Keratinocyte (primary cell): Measurements from ENCODE around the gene PTMS. TPM values are rescaled to one million over a fixed set of nuclear protein-coding genes. Genes with fewer than 3 reads are reported as not detected.

Source experiments
- DNase-seq: peaks from one replicate; pipeline ENCODE4 v3.0.0-alpha.2; 2011; ENCODE audit warnings: low read depth, missing footprints, low spot score
- FAIRE-seq: peaks from 2 replicates; lab custom pipeline; 2011; peaks lifted over from hg19 to GRCh38; lab: Jason Lieb, UNC
- H2AFZ ChIP-seq: 2 replicates; pipeline ENCODE4 v1.6.0; 2012; ENCODE audit warnings: low read length, control low read depth, inconsistent platforms; ENCODE audit not compliant: control insufficient read depth
- H3K27ac ChIP-seq: 2 replicates; pipeline ENCODE4 v1.5.1; 2011; ENCODE audit warnings: low read length; ENCODE audit not compliant: control insufficient read depth, insufficient read depth
- H3K27me3 ChIP-seq: 3 replicates; pipeline ENCODE4 v1.6.0; 2011; ENCODE audit warnings: low read length; ENCODE audit not compliant: control insufficient read depth, insufficient read depth; ENCODE audit errors: extremely low read depth
- H3K36me3 ChIP-seq, 2 experiments: 2 replicates in 1 of 2; 3 replicates in 1 of 2; pipeline ENCODE4 v1.5.1; 2011; ENCODE audit warnings: low read length in 2 of 2, mild to moderate bottlenecking in 1 of 2; ENCODE audit not compliant: control insufficient read depth in 2 of 2, insufficient read depth in 2 of 2; ENCODE audit errors: extremely low read depth in 1 of 2
- H3K4me1 ChIP-seq: 3 replicates; pipeline ENCODE4 v1.5.1; 2011; ENCODE audit warnings: low read length; ENCODE audit not compliant: control insufficient read depth, insufficient read depth; ENCODE audit errors: extremely low read depth
- H3K4me2 ChIP-seq: 3 replicates; pipeline ENCODE4 v1.6.0; 2011; ENCODE audit warnings: low read depth, low read length; ENCODE audit not compliant: control insufficient read depth, insufficient read depth; ENCODE audit errors: extremely low read depth
- H3K4me3 ChIP-seq, 3 experiments: fragments of 200-600 bp in 1 of 3; sonication (generic) in 1 of 3; 2 replicates in 2 of 3; 3 replicates in 1 of 3; pipeline ENCODE4 v1.5.1; 2011 to 2016; ENCODE audit warnings: low read length in 3 of 3, mild to moderate bottlenecking in 3 of 3, control low read depth in 2 of 3, inconsistent platforms in 1 of 3, low read depth in 1 of 3, mixed read lengths in 1 of 3, mixed run types in 1 of 3, moderate library complexity in 1 of 3; ENCODE audit not compliant: control insufficient read depth in 2 of 3, insufficient read depth in 2 of 3; ENCODE audit errors: extremely low read depth in 1 of 3
- H3K79me2 ChIP-seq: 2 replicates; pipeline ENCODE4 v1.6.0; 2012; ENCODE audit warnings: low read length; ENCODE audit not compliant: control insufficient read depth, insufficient read depth
- H3K9ac ChIP-seq: 3 replicates; pipeline ENCODE4 v1.6.0; 2011; ENCODE audit warnings: low read length; ENCODE audit not compliant: control insufficient read depth, insufficient read depth; ENCODE audit errors: extremely low read depth
- H3K9me1 ChIP-seq: 3 replicates; pipeline ENCODE4 v1.6.0; 2011; ENCODE audit warnings: low read length; ENCODE audit not compliant: control insufficient read depth, insufficient read depth; ENCODE audit errors: extremely low read depth
- H3K9me3 ChIP-seq: 2 replicates; pipeline ENCODE4 v1.5.1; 2012; ENCODE audit warnings: low read depth, low read length; ENCODE audit not compliant: control insufficient read depth
- H4K20me1 ChIP-seq: 3 replicates; pipeline ENCODE4 v1.6.0; 2011; ENCODE audit warnings: low read length; ENCODE audit not compliant: control insufficient read depth, insufficient read depth; ENCODE audit errors: extremely low read depth
- CTCF ChIP-seq, 3 experiments: IDR thresholded peaks in 1 of 3; conservative IDR thresholded peaks in 1 of 3; optimal IDR thresholded peaks in 1 of 3; 2 replicates in 2 of 3; 3 replicates in 1 of 3; pipeline versions ENCODE3 to v1.5.1; 2011; ENCODE audit warnings: low read length in 3 of 3, mild to moderate bottlenecking in 3 of 3, moderate library complexity in 2 of 3, control low read depth in 1 of 3, inconsistent platforms in 1 of 3; ENCODE audit not compliant: insufficient read depth in 2 of 3; ENCODE audit errors: extremely low read depth in 1 of 3
- EZH2 ChIP-seq: IDR thresholded peaks from one replicate; pipeline ENCODE4 v1.6.1; 2012; ENCODE audit warnings: inconsistent platforms, mild to moderate bottlenecking, low read length, moderate library complexity
- dilution Hi-C: fragments of 300-500 bp; cut with MboI; formaldehyde crosslinking; loops from one replicate; pipeline ENCODE4 v1.7.0; 2020; ENCODE audit warnings: low sequenced_read_pairs; ENCODE audit not compliant: extremely low pct_ligation_motif_present
- polyA plus RNA-seq, 5 experiments: library from polyadenylated mRNA; depleted of rRNA in 3 of 5; stranded (reverse) in 3 of 5; stranded (forward) in 1 of 5; unstranded in 1 of 5; fragments of >200 nt; gene quantifications; 1 replicate in 1 of 5; 2 replicates in 3 of 5; 3 replicates in 1 of 5; pipeline versions ENCODE4 v1.2.1 to v1.2.3, GENCODE V29; 2011 to 2012; ENCODE audit warnings: missing spikeins in 2 of 5, low read depth in 1 of 5, low replicate concordance in 1 of 5

Gene PTMS
- polyA plus RNA-seq, 1 donor (not counting 4 experiments of a cell fraction or from before 2014, with no cell fraction given): 119 TPM

- no peaks in the 10 kb centered on the region for H3K9me1 ChIP-seq
- H2AFZ ChIP-seq: no peak overlapping the region
- no peak overlapping the region for H3K9ac ChIP-seq
- no peak for FAIRE-seq
- no peak for DNase-seq
- H3K79me2 ChIP-seq: peaks cover 11% of the 10 kb centered on the region
- peaks cover 14% of the 10 kb centered on the region for H3K27me3 ChIP-seq
- H3K36me3 ChIP-seq: peaks cover 4 to 7% of the 10 kb centered on the region in 2 experiments
- H3K4me2 ChIP-seq: no peak overlapping the region
- dilution Hi-C loops: no loop called here
- TF ChIP-seq EZH2 (no peak), CTCF (optimal IDR thresholded peaks at IDR 0.05 in 1 of 3, IDR thresholded peaks at IDR 0.05 in 1 of 3, conservative IDR thresholded peaks at IDR 0.05 in 1 of 3; ENCODE audit: extremely low read depth in 1 of 3, insufficient read depth in 2 of 3, low read length in 3 of 3) (no peak)
- no peak overlapping the region for H3K4me3 ChIP-seq
- H3K27ac ChIP-seq: no peak overlapping the region
- peaks cover 26% of the 10 kb centered on the region for H3K4me1 ChIP-seq
- no peaks in the 10 kb centered on the region for H3K9me3 ChIP-seq
- no peaks in the 10 kb centered on the region for H4K20me1 ChIP-seq
These were observed 2.8 kb downstream of the PTMS start for GRCh38 chr12:6768990-6769389.

DNA sequence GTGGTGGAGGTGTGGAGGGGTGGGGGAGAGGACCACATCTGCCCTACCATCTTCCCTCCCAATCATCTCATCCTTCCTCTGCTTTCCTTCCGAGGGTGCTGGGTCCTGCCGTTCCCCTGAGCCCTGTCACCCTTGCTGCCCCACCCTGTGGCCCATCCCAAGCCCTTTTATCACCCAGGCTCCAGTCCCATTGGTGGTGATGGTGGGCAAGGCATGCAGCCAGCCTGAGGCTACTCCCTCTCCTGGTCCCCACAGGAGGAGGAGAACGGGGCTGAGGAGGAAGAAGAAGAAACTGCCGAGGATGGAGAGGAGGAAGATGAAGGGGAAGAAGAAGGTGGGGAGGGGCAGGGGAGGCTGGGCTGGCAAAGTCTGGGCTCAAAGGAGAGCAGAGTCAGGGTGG, 3.5 kb downstream of the PTMS start:
- Histone ChIP-seq H3K4me2 (no peak overlapping the region), H3K9ac (no peak overlapping the region), H3K4me1 (peaks cover 22% of the 10 kb centered on the region)

More for the DNA sequence above, 3.5 kb downstream of the PTMS start:
- DNase-seq (no peak), FAIRE-seq (no peak)
- TF ChIP-seq CTCF (optimal IDR thresholded peaks at IDR 0.05 in 1 of 3, IDR thresholded peaks at IDR 0.05 in 1 of 3, conservative IDR thresholded peaks at IDR 0.05 in 1 of 3; ENCODE audit: extremely low read depth in 1 of 3, insufficient read depth in 2 of 3, low read length in 3 of 3) (no peak), EZH2 (no peak)
- Histone ChIP-seq H3K4me3 (no peak overlapping the region), H4K20me1 (no peaks in the 10 kb centered on the region), H3K9me1 (no peaks in the 10 kb centered on the region), H3K36me3 (peaks cover 4 to 7% of the 10 kb centered on the region in 2 experiments), H3K9me3 (no peaks in the 10 kb centered on the region), H3K79me2 (peaks cover 11% of the 10 kb centered on the region), H3K27ac (no peak overlapping the region), H3K27me3 (peaks cover 21% of the 10 kb centered on the region), H2AFZ (no peak overlapping the region)
- dilution Hi-C loops: no loop called here
